SJSA1 (cell line): ENCODE measurements around the gene NT5C3A. TPM values are rescaled to one million over a fixed set of nuclear protein-coding genes. Genes with fewer than 3 reads are reported as not detected.
"Not testable (repeated sequence)": the region's sequence is repeated elsewhere in the genome, so short reads cannot be mapped to it uniquely, and the experiment has no call there.

Experiments used
- DNase-seq, 2 experiments: peaks; one replicate each; pipeline ENCODE4 v3.0.0-alpha.2; 2015 to 2020; ENCODE audit warnings: low spot score in 2 of 2, low read depth in 1 of 2
- H3K27ac ChIP-seq: fragments of 250-450 bp; sonication (Bioruptor Pico); 2 replicates; pipeline ENCODE4 v1.5.1; 2020; ENCODE audit warnings: mild to moderate bottlenecking, moderate library complexity
- H3K27me3 ChIP-seq: fragments of 250-450 bp; sonication (Bioruptor Pico); replicated peaks from 2 replicates; pipeline ENCODE4 v1.5.1; 2020; ENCODE audit warnings: mild to moderate bottlenecking, moderate library complexity
- H3K36me3 ChIP-seq: fragments of 250-450 bp; sonication (Bioruptor Pico); 2 replicates; pipeline ENCODE4 v1.5.1; 2020; ENCODE audit warnings: mild to moderate bottlenecking
- H3K4me1 ChIP-seq: fragments of 250-450 bp; sonication (Bioruptor Pico); replicated peaks from 2 replicates; pipeline ENCODE4 v1.6.1; 2021; ENCODE audit warnings: mild to moderate bottlenecking
- H3K4me3 ChIP-seq: fragments of 250-450 bp; sonication (Bioruptor Pico); 2 replicates; pipeline ENCODE4 v1.5.1; 2020; ENCODE audit warnings: mild to moderate bottlenecking
- H3K9me3 ChIP-seq: fragments of 250-450 bp; sonication (Bioruptor Pico); replicated peaks from 2 replicates; pipeline ENCODE4 v1.5.1; 2020; ENCODE audit warnings: mild to moderate bottlenecking
- total RNA-seq: library from RNA; depleted of rRNA; stranded (reverse); fragments of >200 nt; shearing (Covaris generic); gene quantifications from 2 replicates; pipeline ENCODE4 v1.2.3, GENCODE V29; 2014; rRNA removed

NT5C3A gene
- 31.1 TPM in 2 replicates for total RNA-seq

DNA sequence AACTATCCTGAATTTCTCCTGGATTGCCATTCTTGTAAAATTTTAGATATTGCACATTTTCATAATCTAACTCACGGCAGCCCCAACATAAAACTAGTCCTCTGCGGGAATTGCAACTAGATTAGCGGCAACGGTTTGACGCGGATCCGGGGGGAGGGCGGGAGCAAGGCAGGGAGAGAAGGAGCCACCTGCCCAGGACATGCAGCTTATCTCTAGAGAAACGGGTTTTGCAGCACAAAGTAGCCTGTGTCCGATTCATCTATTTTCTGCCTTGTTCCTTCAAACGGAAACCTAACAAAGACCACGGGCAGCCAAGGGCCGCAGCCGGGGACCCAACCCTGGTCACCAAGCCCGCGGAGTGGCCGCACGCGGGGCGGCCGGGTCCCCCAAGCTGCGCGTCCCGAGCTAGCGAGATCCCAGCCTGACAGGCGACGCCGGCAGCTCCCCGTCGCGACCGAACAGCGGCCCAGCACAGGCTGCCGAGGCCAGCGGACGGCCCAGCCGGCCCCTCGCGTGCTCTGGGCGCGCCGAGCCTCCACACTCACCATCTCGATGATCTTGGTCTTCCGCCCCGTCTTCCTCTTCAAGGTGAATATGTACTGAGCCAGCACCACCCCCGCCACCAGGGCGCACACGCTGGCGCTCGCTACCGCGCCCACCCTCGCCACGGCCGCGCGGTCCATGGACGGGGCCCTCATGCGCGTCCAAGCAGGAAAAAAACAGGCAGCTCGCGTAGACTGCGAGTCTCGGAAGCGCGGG lies at the start of gene NT5C3A:
Gene NT5C3A (minus strand): TSS at position 754 of the 759 bp plus-strand sequence. CDS start 71 bp downstream, at position 683.
- Histone ChIP-seq H3K9me3 (peaks cover 3% of the 10 kb centered on the region; the same call in 1 of the 2 replicates), H3K27me3 (no peaks in the 10 kb centered on the region), H3K4me1 (peaks cover 5% of the 10 kb centered on the region), H3K4me3 (peak within 1 kb of the TSS; percentile 91), H3K36me3 (peaks cover 11% of the 10 kb centered on the region), H3K27ac (peak within 1 kb of the TSS; percentile 81)
- DNase-seq = peak in 1 of 2 experiments; percentile 81

DNA sequence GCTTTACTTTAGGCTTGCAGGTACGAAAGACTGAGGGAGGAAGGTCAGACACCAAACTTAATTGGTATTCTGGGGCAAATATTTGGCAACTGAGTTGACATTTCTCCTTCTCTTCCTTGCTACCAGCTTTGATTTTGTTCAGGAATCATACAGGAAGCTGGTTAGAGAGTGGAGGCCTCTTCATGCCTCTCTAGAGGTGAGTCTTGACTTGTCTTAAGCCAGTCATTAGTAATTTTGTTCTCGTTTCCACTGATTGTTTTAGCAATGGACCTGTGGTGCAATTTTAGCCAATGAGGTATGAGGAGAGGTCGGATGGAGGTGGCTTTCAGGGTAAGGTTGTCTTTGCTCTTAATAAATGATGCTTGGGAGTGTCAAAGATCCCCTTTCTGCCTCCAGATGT lies 49.0 kb upstream of the NT5C3A start:
- no peak overlapping the region for H3K27ac ChIP-seq
- peaks cover 4% of the 10 kb centered on the region for H3K36me3 ChIP-seq
- H3K4me1 ChIP-seq = peaks cover 9% of the 10 kb centered on the region
- H3K9me3 ChIP-seq = no peaks in the 10 kb centered on the region
- DNase-seq = no peak
- H3K27me3 ChIP-seq = no peaks in the 10 kb centered on the region
- H3K4me3 ChIP-seq = no peak overlapping the region

DNA sequence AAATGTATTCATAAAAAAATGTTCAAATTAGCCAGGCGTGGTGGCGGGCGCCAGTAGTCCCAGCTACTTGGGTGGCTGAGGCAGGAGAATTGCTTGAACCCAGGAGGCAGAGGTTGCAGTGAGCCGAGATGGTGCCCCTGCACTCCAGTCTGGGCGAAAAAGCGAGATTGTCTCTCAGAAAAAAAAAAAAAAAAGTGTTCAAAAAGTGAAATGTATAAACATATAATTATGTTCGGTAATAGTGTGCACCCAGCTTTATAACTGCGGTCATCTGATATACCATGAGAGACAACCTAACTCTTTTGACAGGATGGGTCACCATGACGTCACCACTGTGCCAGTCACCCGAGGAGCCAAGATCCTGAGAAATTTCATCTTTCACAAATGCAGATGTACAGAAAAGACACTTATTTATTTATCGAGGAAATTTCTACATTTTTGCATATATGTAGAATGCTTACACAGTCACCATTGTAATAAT lies 47.2 kb upstream of the NT5C3A start:
- DNase-seq = no peak
- Histone ChIP-seq H3K4me1 (peaks cover 13% of the 10 kb centered on the region), H3K36me3 (peaks cover 4% of the 10 kb centered on the region), H3K27me3 (no peaks in the 10 kb centered on the region), H3K9me3 (no peaks in the 10 kb centered on the region), H3K4me3 (peak overlapping the region; percentile 99), H3K27ac (no peak overlapping the region)

DNA sequence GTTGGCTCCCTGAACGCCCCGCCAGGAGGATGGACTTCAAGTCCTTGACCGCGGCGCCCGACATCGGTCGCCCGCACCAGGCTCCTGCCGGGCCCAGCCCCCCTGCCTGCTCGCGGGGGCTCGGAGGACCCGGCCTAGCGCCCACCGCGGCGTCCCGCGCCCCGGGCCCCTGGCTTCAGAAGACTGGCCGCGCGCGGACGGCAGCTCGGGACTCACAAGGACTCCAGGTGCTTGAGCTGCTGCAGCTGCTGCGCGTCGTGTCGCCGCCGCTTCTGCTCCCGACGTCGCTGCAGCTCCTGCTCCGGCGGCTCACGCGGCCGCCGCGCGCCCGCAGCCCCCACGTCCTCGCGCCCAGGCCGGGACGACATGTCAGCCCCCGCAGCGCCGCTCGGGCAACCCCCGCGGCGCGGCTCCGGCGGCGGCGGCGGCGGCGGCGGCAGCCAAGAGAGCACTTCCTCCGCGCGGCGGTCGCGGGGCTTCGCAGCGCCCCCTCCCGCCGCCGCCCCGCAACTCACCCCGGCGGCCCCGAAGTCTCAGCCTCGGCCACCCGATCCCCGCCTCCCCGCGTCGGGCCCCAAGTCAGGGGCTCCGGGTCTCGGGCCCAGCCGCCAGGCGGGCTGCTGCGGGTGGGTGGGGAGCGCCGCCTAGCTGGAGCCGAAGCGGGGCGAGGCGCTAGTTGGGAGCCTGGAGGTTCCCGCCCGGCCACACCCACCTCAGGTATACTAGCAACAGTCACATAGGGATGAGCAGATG lies 46.6 kb upstream of the NT5C3A start, which contains the start of gene RP9:
Gene RP9 (minus strand): TSS at position 400 of the 753 bp plus-strand sequence. CDS start 32 bp downstream, at position 368.
- Histone ChIP-seq H3K27ac (peak within 1 kb of the TSS; percentile 50), H3K4me1 (peaks cover 13% of the 10 kb centered on the region), H3K9me3 (no peaks in the 10 kb centered on the region), H3K36me3 (peaks cover 4% of the 10 kb centered on the region), H3K27me3 (no peaks in the 10 kb centered on the region), H3K4me3 (peak within 1 kb of the TSS; percentile 99)
- peak; percentile 63 to 69 for DNase-seq

DNA sequence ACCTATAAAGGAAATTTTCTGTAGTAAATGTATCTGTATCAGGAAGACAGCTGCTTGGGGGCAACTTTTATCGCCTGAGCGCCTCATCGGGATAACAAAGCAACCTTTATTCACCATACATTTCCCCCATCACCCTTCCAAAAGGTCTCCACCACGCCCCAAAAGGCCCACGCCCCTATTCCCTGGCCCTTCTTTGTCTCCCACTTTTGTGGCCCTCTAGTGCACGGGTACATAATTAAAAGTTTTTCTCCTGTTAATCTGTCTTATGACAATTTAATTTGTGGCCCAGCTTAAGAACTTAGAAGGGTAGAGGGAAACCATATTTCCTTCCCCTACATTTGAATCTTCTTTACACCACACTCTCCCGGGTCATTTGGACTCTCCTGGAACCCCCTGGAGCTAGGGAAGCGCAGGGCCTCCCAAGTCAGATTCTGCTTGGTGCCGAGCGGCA lies 46.0 kb upstream of the NT5C3A start:
- DNase-seq = no peak
- Histone ChIP-seq H3K27ac (peak overlapping the region; percentile 50), H3K36me3 (peaks cover 5% of the 10 kb centered on the region)

DNA sequence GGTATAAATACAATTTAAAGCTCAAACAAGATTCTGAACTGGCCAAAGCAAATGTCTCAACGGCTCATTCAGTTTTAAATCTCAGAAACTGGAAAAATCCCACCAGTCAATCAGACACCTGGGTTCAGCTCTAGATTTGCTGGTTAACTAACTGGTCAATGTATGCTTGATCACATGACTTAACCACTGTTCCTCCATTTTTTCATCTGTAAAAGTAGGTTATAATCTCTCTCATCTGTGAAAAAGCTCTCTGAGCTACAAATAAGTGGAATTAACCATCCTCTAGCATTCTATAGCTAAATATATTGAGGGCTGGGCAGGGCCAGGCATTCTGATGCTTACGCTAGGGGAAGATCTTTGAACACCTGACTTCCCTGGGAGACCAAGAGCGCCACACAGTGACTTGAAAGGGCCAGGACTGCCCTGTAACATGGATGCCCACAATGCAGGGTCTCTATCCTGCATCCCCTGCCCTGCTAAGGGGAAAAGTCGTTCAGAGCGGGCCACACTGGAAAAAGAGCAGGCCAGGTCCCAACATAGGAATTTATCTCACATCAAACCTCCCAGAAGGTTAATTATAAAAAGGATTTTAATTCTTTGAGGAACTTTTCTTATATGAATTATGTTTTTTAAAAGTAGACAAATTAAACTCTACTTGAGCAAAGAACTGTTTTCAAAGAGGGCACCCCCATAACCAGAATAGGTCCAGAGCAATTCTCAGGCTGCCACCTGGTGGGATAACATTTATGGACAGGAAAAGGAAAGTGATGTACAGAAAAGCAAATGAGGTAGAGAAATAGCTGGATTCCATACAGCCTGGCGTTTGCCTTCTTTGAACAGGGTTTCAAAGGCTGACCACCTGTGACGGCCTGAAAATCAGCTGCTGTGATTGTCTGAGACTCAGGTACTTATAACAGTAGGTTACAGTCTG lies 44.8 kb upstream of the NT5C3A start:
- peaks cover 13% of the 10 kb centered on the region for H3K4me1 ChIP-seq
- peak in 1 of 2 experiments; percentile 40 for DNase-seq
- H3K36me3 ChIP-seq = peaks cover 17% of the 10 kb centered on the region
- peak overlapping the region; percentile 99 for H3K4me3 ChIP-seq
- H3K27me3 ChIP-seq = no peaks in the 10 kb centered on the region
- H3K27ac ChIP-seq = no peak overlapping the region
- no peaks in the 10 kb centered on the region for H3K9me3 ChIP-seq

More for the DNA sequence above, 46.0 kb upstream of the NT5C3A start:
- H3K27me3 ChIP-seq = no peaks in the 10 kb centered on the region
- peak overlapping the region; percentile 99 for H3K4me3 ChIP-seq
- peaks cover 13% of the 10 kb centered on the region for H3K4me1 ChIP-seq
- no peaks in the 10 kb centered on the region for H3K9me3 ChIP-seq

DNA sequence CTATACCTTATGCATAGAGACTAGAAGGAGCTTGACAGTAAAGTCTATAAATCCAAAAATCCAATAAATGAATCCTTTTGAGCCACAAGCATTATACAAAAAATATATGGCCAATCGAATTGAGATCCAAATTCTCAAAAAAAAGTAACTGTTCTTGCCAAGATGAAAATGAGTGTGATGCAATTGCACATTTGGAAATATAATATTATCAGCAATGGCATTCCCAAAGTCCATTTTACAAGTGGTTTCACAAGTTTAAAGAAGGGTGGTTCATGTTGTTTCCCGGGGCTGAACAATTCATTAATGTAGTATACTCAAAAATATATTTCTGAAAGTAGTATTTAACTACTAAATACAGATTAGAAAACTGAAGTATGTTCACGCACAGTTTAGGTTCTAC lies 39.3 kb upstream of the NT5C3A start:
- no peak for DNase-seq
- H3K9me3 ChIP-seq = no peaks in the 10 kb centered on the region
- H3K36me3 ChIP-seq = peaks cover 60% of the 10 kb centered on the region
- no peaks in the 10 kb centered on the region for H3K27me3 ChIP-seq
- H3K4me3 ChIP-seq = no peak overlapping the region
- peaks cover 4% of the 10 kb centered on the region; the same call in 1 of the 2 replicates for H3K4me1 ChIP-seq
- H3K27ac ChIP-seq = no peak overlapping the region

DNA sequence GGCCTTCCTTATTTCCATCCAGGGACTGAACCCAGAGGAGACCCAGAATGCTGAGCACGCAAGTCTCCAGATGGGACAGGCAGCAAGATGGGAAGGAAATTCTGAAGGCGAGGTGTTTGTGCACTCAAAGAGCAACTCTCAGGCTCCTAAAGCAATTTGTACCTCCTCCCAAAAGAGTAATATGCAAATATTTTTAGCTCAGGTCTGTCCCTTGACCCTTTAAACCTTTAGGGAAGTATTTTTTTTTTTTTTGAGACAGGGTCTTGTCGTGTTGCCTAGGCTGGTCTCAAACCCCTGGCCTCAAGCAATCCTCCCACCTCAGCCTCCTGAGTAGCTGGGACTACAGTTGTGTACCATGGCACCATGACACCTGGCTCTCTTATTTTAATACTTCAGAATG lies 38.2 kb upstream of the NT5C3A start:
- H3K9me3 ChIP-seq = no peaks in the 10 kb centered on the region
- H3K4me1 ChIP-seq = no peaks in the 10 kb centered on the region
- peaks cover 71% of the 10 kb centered on the region for H3K36me3 ChIP-seq
- H3K4me3 ChIP-seq = no peak overlapping the region
- DNase-seq = no peak
- H3K27ac ChIP-seq = no peak overlapping the region
- H3K27me3 ChIP-seq = no peaks in the 10 kb centered on the region

DNA sequence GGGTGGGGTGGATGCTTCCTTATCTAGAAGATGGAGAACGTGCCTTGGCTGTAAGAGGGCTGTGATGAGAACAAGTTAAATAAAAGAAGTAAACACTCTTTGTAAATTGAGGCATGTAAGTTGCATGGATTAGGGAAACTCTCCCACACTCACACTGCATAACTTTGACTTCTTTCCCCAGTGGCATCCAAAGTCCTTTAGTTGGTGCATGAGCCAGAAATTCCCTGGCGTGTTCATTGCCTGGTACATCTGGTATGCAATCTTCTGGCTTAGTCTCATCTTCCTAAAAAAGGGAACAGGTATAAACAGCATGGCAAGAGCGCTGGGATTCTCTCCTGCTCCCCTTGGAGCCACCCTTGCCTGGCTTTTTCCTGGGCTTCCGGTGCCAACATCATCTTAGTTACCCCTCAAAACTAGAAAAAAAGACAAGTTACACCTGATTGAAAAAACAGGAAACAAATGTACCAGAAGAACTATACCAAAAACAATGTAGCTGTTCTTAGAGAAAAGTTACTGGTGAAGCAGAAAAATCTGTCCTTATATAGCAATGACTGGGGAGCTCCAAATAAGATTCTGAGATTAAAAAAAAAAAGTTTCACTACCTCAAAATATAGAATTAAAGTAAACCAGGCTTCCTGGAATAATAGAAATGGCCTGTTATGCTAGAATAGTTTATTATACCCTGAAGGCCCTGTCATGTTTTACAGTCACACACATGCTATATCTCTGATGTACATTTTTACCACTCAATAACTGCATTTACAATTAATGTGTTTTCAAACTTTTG lies 36.8 kb upstream of the NT5C3A start:
- Histone ChIP-seq H3K36me3 (peaks cover 81% of the 10 kb centered on the region), H3K27me3 (no peaks in the 10 kb centered on the region), H3K27ac (no peak overlapping the region), H3K4me1 (no peaks in the 10 kb centered on the region), H3K9me3 (no peaks in the 10 kb centered on the region), H3K4me3 (no peak overlapping the region)
- no peak for DNase-seq

DNA sequence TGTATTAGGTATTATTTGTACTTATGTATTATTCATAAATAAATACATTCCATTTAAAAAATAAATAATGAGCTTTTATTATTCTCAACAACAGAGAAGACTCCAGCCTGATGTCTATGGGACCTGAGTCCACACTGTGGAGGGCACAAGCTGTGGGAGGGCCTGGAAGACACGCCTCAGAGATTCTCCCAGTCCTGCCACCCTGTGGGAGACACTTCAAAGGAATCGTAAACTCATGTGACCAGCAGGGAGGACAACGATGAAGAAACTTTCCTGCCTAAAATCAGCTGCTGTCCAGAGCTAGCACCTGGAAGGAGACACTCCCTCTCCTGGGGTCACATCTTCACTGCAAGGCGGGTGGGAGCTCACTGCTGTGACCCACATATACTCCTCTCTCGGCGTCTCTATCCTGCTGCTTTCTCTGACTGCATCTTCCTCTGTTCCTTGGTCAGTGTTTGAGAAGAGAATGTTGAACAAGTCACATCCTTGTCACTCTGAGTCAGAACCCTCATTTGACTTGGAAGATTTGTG lies 32.2 kb upstream of the NT5C3A start:
- DNase-seq, H3K9me3 ChIP-seq, H3K27me3 ChIP-seq, H3K27ac ChIP-seq, H3K4me3 ChIP-seq: not testable (repeated sequence)
- Histone ChIP-seq H3K36me3 (peaks cover 58% of the 10 kb centered on the region), H3K4me1 (peaks cover 13% of the 10 kb centered on the region)

DNA sequence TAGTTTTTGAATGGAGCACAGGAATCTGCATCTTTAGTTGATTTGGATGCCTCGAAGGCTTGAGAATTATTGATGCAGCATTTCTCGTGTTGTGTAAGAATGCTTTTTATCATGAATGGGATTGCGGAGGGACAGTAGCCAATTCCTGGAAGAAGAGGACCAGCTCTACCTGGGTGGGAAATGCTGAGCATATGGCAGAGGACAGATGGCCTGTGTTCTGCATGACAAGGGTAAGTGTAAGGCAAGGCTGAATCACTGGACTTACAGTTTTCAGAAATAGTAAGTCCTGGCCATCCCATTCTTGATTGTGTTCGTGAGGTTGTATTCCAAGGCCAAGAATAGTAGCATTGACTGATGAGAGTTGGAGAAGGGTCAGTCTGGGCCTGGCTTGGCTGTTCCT lies 30.7 kb upstream of the NT5C3A start:
- Histone ChIP-seq H3K4me1 (peaks cover 13% of the 10 kb centered on the region), H3K36me3 (peaks cover 48% of the 10 kb centered on the region), H3K27me3 (no peaks in the 10 kb centered on the region), H3K27ac (no peak overlapping the region), H3K9me3 (no peaks in the 10 kb centered on the region), H3K4me3 (no peak overlapping the region)
- DNase-seq = no peak

DNA sequence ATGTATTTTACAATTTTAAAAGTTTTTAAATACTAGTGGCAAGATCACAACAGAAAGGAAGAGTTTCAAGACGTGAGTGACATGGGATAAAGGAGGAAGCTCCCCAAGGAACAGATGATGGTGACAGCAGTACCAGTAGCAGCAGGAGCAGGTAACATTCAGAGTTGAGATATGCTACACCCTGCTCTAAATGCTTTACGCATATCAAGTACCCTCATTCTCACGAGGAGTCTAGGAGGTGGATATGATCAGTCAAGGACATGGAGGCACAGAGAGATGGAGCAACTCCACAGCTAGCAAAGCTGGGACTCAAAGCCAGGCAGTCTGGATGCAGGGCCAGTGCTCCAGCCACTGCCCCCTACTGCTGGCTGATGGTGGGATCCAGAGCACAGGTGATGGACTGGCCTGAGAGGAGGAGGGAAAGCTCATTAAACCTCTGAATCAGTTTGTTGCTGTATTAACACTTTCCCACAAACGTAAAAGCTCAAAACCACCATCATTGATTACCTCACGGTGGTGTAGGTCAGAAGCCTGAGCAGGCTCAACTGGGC lies 29.1 kb upstream of the NT5C3A start:
- H3K27ac ChIP-seq = peak overlapping the region; percentile 63

More for the DNA sequence above, 29.1 kb upstream of the NT5C3A start:
- no peak overlapping the region for H3K4me3 ChIP-seq
- H3K9me3 ChIP-seq = no peaks in the 10 kb centered on the region
- DNase-seq = no peak
- H3K4me1 ChIP-seq = peaks cover 13% of the 10 kb centered on the region
- H3K27me3 ChIP-seq = no peaks in the 10 kb centered on the region
- peaks cover 32% of the 10 kb centered on the region for H3K36me3 ChIP-seq
